ENCODE measurements around the gene ADORA1. TPM values are rescaled to one million over a fixed set of nuclear protein-coding genes. Genes with fewer than 3 reads are reported as not detected.
A peak's percentile ranks its signal among the peaks of the same experiment; 100 is the strongest.

Gene ADORA1
- total and polyA plus RNA-seq, 4 donors, result 0.33 to 1.1 (median 0.37) TPM

DNA sequence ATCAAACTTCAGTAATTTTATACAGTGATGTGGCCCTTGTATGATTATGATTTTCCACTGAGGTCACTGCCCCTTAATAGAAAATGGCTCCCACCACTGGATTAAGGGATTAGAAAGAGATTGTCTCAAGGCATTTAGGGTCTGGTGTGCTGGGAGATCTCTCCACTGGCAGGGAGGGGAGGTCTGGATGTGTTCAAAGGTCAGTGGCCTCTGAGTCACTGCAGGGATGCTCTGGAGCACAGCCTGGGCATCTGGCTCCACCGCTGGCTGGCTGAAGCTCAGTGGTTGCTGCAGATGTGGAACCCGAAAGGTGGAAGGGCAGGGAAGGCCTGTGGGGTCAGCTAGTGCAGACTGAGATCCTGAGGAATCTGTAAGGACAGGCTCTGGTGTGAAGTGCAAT lies 77.2 kb downstream of the ADORA1 start:
- DNase-seq (ENCODE audit: low spot score), result no peak
- TF ChIP-seq, protein P1, sequence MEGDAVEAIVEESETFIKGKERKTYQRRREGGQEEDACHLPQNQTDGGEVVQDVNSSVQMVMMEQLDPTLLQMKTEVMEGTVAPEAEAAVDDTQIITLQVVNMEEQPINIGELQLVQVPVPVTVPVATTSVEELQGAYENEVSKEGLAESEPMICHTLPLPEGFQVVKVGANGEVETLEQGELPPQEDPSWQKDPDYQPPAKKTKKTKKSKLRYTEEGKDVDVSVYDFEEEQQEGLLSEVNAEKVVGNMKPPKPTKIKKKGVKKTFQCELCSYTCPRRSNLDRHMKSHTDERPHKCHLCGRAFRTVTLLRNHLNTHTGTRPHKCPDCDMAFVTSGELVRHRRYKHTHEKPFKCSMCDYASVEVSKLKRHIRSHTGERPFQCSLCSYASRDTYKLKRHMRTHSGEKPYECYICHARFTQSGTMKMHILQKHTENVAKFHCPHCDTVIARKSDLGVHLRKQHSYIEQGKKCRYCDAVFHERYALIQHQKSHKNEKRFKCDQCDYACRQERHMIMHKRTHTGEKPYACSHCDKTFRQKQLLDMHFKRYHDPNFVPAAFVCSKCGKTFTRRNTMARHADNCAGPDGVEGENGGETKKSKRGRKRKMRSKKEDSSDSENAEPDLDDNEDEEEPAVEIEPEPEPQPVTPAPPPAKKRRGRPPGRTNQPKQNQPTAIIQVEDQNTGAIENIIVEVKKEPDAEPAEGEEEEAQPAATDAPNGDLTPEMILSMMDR (IDR thresholded peaks at IDR 0.05; ENCODE audit: low read depth, low read length, missing input control), result no peak
- TF ChIP-seq RAD21 (IDR thresholded peaks at IDR 0.05), result no peak
- peak; percentile 61 for TF ChIP-seq NR2F2 (IDR thresholded peaks at IDR 0.05)
- peak; percentile 15 to 56 for TF ChIP-seq RXRA (IDR thresholded peaks at IDR 0.05)
- H3K9ac ChIP-seq (ENCODE audit: low read depth in 1 of 2, low read length in 2 of 2), result no peak overlapping the region
- H3K27ac ChIP-seq (ENCODE audit: low read depth in 1 of 2, low read length in 2 of 2), result no peak overlapping the region
- 86% methylated on average over 2 of the region's 2 CpGs for WGBS
- H3K4me3 ChIP-seq (ENCODE audit: low read depth in 1 of 3, low read length in 3 of 3), result no peak overlapping the region
- no peaks in the 10 kb centered on the region for H3K27me3 ChIP-seq (ENCODE audit: control insufficient read depth in 4 of 4, insufficient read depth in 4 of 4, low read length in 3 of 4)
- peaks cover 0 to 13% (median 7%) of the 10 kb centered on the region in 4 donors for H3K4me1 ChIP-seq (ENCODE audit: control insufficient read depth in 4 of 4, insufficient read depth in 4 of 4, low read length in 3 of 4)
- H3K9me3 ChIP-seq (ENCODE audit: control insufficient read depth in 4 of 4, low read length in 3 of 4), result no peaks in the 10 kb centered on the region
- H3K36me3 ChIP-seq (ENCODE audit: control insufficient read depth in 4 of 4, insufficient read depth in 3 of 4, low read depth in 1 of 4, low read length in 3 of 4), result no peaks in the 10 kb centered on the region

DNA sequence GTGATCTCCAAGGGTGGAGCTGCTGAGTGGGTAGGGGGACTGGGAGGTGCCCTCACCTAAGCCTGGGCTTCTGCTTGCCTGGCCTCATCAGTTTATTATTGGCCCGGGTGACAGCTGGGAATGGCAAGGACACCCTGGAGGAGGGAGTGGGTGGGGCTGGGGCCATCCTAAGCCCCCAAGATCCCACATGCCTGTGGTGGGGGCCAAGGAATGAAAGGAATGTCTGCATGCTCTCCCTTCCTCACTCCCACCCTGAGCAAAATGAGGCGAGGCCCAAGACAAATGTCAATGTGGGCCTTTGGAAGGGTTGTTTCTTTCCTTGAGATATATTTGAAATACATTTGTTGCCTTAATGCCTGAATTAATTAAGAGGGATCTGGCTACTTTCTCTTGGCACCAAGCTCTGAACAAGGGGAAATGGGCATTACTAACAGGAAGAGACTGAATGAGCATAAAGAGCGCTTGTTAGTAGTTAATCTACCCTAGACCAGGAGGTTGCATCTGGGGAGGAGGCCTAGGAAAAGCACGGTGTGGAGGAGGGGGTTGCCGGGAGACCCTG lies 78.7 kb downstream of the ADORA1 start:
- Histone ChIP-seq H3K27me3 (ENCODE audit: control insufficient read depth in 4 of 4, insufficient read depth in 4 of 4, low read length in 3 of 4) (no peaks in the 10 kb centered on the region), H3K4me3 (ENCODE audit: low read depth in 1 of 3, low read length in 3 of 3) (no peak overlapping the region), H3K36me3 (ENCODE audit: control insufficient read depth in 4 of 4, insufficient read depth in 3 of 4, low read depth in 1 of 4, low read length in 3 of 4) (no peaks in the 10 kb centered on the region), H3K9me3 (ENCODE audit: control insufficient read depth in 4 of 4, low read length in 3 of 4) (no peaks in the 10 kb centered on the region), H3K27ac (ENCODE audit: low read depth in 1 of 2, low read length in 2 of 2) (no peak overlapping the region), H3K4me1 (ENCODE audit: control insufficient read depth in 4 of 4, insufficient read depth in 4 of 4, low read length in 3 of 4) (peaks cover 0 to 3% (median 0%) of the 10 kb centered on the region in 4 donors), H3K9ac (ENCODE audit: low read depth in 1 of 2, low read length in 2 of 2) (no peak overlapping the region)
- no peak for DNase-seq (ENCODE audit: low spot score)
- WGBS, result 97% methylated on average over 5 of the region's 5 CpGs
- TF ChIP-seq NR2F2 (IDR thresholded peaks at IDR 0.05) (no peak), RAD21 (IDR thresholded peaks at IDR 0.05) (no peak), JUND (IDR thresholded peaks at IDR 0.05) (no peak), TAF1 (conservative IDR thresholded peaks at IDR 0.05) (no peak), RXRA (IDR thresholded peaks at IDR 0.05) (no peak), FOXA1 (IDR thresholded peaks at IDR 0.05) (no peak), HNF4A (conservative IDR thresholded peaks at IDR 0.05) (no peak), HNF4G (IDR thresholded peaks at IDR 0.05) (no peak), FOXA2 (IDR thresholded peaks at IDR 0.05) (no peak), SP1 (IDR thresholded peaks at IDR 0.05) (no peak), YY1 (IDR thresholded peaks at IDR 0.05) (no peak)
- TF ChIP-seq, protein P2, sequence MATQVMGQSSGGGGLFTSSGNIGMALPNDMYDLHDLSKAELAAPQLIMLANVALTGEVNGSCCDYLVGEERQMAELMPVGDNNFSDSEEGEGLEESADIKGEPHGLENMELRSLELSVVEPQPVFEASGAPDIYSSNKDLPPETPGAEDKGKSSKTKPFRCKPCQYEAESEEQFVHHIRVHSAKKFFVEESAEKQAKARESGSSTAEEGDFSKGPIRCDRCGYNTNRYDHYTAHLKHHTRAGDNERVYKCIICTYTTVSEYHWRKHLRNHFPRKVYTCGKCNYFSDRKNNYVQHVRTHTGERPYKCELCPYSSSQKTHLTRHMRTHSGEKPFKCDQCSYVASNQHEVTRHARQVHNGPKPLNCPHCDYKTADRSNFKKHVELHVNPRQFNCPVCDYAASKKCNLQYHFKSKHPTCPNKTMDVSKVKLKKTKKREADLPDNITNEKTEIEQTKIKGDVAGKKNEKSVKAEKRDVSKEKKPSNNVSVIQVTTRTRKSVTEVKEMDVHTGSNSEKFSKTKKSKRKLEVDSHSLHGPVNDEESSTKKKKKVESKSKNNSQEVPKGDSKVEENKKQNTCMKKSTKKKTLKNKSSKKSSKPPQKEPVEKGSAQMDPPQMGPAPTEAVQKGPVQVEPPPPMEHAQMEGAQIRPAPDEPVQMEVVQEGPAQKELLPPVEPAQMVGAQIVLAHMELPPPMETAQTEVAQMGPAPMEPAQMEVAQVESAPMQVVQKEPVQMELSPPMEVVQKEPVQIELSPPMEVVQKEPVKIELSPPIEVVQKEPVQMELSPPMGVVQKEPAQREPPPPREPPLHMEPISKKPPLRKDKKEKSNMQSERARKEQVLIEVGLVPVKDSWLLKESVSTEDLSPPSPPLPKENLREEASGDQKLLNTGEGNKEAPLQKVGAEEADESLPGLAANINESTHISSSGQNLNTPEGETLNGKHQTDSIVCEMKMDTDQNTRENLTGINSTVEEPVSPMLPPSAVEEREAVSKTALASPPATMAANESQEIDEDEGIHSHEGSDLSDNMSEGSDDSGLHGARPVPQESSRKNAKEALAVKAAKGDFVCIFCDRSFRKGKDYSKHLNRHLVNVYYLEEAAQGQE (IDR thresholded peaks at IDR 0.05), result no peak
- TF ChIP-seq, protein P1 (IDR thresholded peaks at IDR 0.05; ENCODE audit: low read depth, low read length, missing input control), result no peak
- TF ChIP-seq, protein P3, sequence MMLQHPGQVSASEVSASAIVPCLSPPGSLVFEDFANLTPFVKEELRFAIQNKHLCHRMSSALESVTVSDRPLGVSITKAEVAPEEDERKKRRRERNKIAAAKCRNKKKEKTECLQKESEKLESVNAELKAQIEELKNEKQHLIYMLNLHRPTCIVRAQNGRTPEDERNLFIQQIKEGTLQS (IDR thresholded peaks at IDR 0.05), result no peak
